Measurements from ENCODE around the gene ZYG11B. TPM values are rescaled to one million over a fixed set of nuclear protein-coding genes. Genes with fewer than 3 reads are reported as not detected.

The ZYG11B gene
- polyA plus RNA-seq, 1 donor (not counting 4 experiments of a cell fraction or from before 2014, with no cell fraction given) = 13.4 TPM

GRCh38 chr1:52876843-52877242 lies 150.6 kb downstream of the ZYG11B start:
- dilution Hi-C loops (cut with MboI; ENCODE audit: extremely low pct_ligation_motif_present, low sequenced_read_pairs) = no loop called here

More at GRCh38 chr1:52876843-52877242, 150.6 kb downstream of the ZYG11B start:
- Histone ChIP-seq H2AFZ (ENCODE audit: control insufficient read depth, low read length) (no peak overlapping the region), H3K36me3 (ENCODE audit: control insufficient read depth in 2 of 2, extremely low read depth in 1 of 2, insufficient read depth in 2 of 2, low read length in 2 of 2) (no peaks in the 10 kb centered on the region), H3K9ac (ENCODE audit: control insufficient read depth, extremely low read depth, insufficient read depth, low read length) (no peak overlapping the region), H3K27ac (ENCODE audit: control insufficient read depth, insufficient read depth, low read length) (no peak overlapping the region), H4K20me1 (ENCODE audit: control insufficient read depth, extremely low read depth, insufficient read depth, low read length) (no peaks in the 10 kb centered on the region), H3K4me3 (ENCODE audit: control insufficient read depth in 2 of 3, extremely low read depth in 1 of 3, insufficient read depth in 2 of 3, low read depth in 1 of 3, low read length in 3 of 3) (no peak overlapping the region), H3K4me1 (ENCODE audit: control insufficient read depth, extremely low read depth, insufficient read depth, low read length) (no peaks in the 10 kb centered on the region), H3K9me1 (ENCODE audit: control insufficient read depth, extremely low read depth, insufficient read depth, low read length) (no peaks in the 10 kb centered on the region), H3K4me2 (ENCODE audit: control insufficient read depth, extremely low read depth, insufficient read depth, low read depth, low read length) (no peak overlapping the region), H3K9me3 (ENCODE audit: control insufficient read depth, low read depth, low read length) (no peaks in the 10 kb centered on the region), H3K27me3 (ENCODE audit: control insufficient read depth, extremely low read depth, insufficient read depth, low read length) (no peaks in the 10 kb centered on the region), H3K79me2 (ENCODE audit: control insufficient read depth, insufficient read depth, low read length) (no peaks in the 10 kb centered on the region)
- TF ChIP-seq CTCF (optimal IDR thresholded peaks at IDR 0.05 in 1 of 3, IDR thresholded peaks at IDR 0.05 in 1 of 3, conservative IDR thresholded peaks at IDR 0.05 in 1 of 3; ENCODE audit: extremely low read depth in 1 of 3, insufficient read depth in 2 of 3, low read length in 3 of 3) = no peak
- no peak for TF ChIP-seq EZH2 (IDR thresholded peaks at IDR 0.05; ENCODE audit: low read length)
- FAIRE-seq = no peak
- DNase-seq (ENCODE audit: low read depth, low spot score) = no peak

Small RNA genes within 50 kb of the gene (small RNA-seq; reads per million reads assigned to genes)
- gene RN7SL62P (ENCODE audit: insufficient read length in 3 of 3, low read depth in 3 of 3, low replicate concordance in 1 of 3) (0 reads per million in 3 experiments), gene RNU2-30P (ENCODE audit: insufficient read length in 3 of 3, low read depth in 3 of 3, low replicate concordance in 1 of 3) (0 to 0.25 (median 0) reads per million in 3 experiments), gene RNU6-969P (ENCODE audit: insufficient read length in 3 of 3, low read depth in 3 of 3, low replicate concordance in 1 of 3) (0 reads per million in 3 experiments)

Other genes starting within 250 kb of the ZYG11B start
- 16.5 to 27.5 TPM (median 24.2 TPM) in 3 replicates for gene TUT4, start 173.4 kb upstream of the ZYG11B start, polyA plus RNA-seq
- 0.40 to 0.49 TPM (median 0.42 TPM) in 3 replicates for gene GPX7, start 124.1 kb upstream of the ZYG11B start, polyA plus RNA-seq
- gene SHISAL2A, start 93.3 kb upstream of the ZYG11B start, polyA plus RNA-seq = 0.04 to 0.17 TPM in 2 of 3 replicates, not detected in the other
- gene COA7, start 28.1 kb upstream of the ZYG11B start, polyA plus RNA-seq = 22.6 to 27.4 TPM (median 23.5 TPM) in 3 replicates
- gene ZYG11A, start 116.3 kb downstream of the ZYG11B start, polyA plus RNA-seq = 0.40 to 0.65 TPM (median 0.64 TPM) in 3 replicates
- 28.8 to 66.3 TPM (median 58.6 TPM) in 3 replicates for gene ECHDC2, start 195.3 kb downstream of the ZYG11B start, polyA plus RNA-seq
- gene SCP2, start 200.8 kb downstream of the ZYG11B start, polyA plus RNA-seq = 75.0 to 116 TPM (median 84.1 TPM) in 3 replicates

Measured in keratinocyte (primary cell).